GM23338 (cell line): ENCODE results near the gene SCAF8.

Experiments used
- EZH2phosphoT487 ChIP-seq: fragments of 200-600 bp; sonication (generic); IDR thresholded peaks from one replicate; pipeline ENCODE4 v1.8.1; 2018; ENCODE audit warnings: antibody characterized with exemption; ENCODE audit not compliant: unreplicated experiment
- POLR2AphosphoS5 ChIP-seq: IDR thresholded peaks from 2 replicates; pipeline ENCODE4 v1.6.1; 2016; ENCODE audit warnings: antibody characterized with exemption, low read depth
- TF ChIP-seq, protein P1 (sequence below), 2 experiments: fragments of 200-600 bp in 1 of 2; sonication (generic) in 1 of 2; conservative IDR thresholded peaks; 2 replicates each; pipeline versions ENCODE4 v1.5.1 to v1.6.1; 2016 to 2017; ENCODE audit warnings: antibody characterized with exemption in 2 of 2, low read depth in 2 of 2, mild to moderate bottlenecking in 2 of 2, moderate library complexity in 1 of 2
- TF ChIP-seq, protein P2 (sequence below): IDR thresholded peaks from 2 replicates; pipeline ENCODE4 v1.6.1; 2016; ENCODE audit warnings: antibody characterized with exemption
- TF ChIP-seq, protein P3 (sequence below): IDR thresholded peaks from one replicate; pipeline ENCODE4 v1.6.1; 2018; ENCODE audit warnings: antibody characterized with exemption; ENCODE audit not compliant: unreplicated experiment

GRCh38 chr6:154861825-154862224 is 128.6 kb downstream of the SCAF8 start:
- TF ChIP-seq, protein P1, sequence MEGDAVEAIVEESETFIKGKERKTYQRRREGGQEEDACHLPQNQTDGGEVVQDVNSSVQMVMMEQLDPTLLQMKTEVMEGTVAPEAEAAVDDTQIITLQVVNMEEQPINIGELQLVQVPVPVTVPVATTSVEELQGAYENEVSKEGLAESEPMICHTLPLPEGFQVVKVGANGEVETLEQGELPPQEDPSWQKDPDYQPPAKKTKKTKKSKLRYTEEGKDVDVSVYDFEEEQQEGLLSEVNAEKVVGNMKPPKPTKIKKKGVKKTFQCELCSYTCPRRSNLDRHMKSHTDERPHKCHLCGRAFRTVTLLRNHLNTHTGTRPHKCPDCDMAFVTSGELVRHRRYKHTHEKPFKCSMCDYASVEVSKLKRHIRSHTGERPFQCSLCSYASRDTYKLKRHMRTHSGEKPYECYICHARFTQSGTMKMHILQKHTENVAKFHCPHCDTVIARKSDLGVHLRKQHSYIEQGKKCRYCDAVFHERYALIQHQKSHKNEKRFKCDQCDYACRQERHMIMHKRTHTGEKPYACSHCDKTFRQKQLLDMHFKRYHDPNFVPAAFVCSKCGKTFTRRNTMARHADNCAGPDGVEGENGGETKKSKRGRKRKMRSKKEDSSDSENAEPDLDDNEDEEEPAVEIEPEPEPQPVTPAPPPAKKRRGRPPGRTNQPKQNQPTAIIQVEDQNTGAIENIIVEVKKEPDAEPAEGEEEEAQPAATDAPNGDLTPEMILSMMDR (conservative IDR thresholded peaks at IDR 0.05; ENCODE audit: low read depth in 2 of 2), result no peak
- TF ChIP-seq POLR2AphosphoS5 (no peak), EZH2phosphoT487 (no peak)
- TF ChIP-seq, protein P2, sequence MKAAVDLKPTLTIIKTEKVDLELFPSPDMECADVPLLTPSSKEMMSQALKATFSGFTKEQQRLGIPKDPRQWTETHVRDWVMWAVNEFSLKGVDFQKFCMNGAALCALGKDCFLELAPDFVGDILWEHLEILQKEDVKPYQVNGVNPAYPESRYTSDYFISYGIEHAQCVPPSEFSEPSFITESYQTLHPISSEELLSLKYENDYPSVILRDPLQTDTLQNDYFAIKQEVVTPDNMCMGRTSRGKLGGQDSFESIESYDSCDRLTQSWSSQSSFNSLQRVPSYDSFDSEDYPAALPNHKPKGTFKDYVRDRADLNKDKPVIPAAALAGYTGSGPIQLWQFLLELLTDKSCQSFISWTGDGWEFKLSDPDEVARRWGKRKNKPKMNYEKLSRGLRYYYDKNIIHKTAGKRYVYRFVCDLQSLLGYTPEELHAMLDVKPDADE, result no peak
- TF ChIP-seq, protein P3, sequence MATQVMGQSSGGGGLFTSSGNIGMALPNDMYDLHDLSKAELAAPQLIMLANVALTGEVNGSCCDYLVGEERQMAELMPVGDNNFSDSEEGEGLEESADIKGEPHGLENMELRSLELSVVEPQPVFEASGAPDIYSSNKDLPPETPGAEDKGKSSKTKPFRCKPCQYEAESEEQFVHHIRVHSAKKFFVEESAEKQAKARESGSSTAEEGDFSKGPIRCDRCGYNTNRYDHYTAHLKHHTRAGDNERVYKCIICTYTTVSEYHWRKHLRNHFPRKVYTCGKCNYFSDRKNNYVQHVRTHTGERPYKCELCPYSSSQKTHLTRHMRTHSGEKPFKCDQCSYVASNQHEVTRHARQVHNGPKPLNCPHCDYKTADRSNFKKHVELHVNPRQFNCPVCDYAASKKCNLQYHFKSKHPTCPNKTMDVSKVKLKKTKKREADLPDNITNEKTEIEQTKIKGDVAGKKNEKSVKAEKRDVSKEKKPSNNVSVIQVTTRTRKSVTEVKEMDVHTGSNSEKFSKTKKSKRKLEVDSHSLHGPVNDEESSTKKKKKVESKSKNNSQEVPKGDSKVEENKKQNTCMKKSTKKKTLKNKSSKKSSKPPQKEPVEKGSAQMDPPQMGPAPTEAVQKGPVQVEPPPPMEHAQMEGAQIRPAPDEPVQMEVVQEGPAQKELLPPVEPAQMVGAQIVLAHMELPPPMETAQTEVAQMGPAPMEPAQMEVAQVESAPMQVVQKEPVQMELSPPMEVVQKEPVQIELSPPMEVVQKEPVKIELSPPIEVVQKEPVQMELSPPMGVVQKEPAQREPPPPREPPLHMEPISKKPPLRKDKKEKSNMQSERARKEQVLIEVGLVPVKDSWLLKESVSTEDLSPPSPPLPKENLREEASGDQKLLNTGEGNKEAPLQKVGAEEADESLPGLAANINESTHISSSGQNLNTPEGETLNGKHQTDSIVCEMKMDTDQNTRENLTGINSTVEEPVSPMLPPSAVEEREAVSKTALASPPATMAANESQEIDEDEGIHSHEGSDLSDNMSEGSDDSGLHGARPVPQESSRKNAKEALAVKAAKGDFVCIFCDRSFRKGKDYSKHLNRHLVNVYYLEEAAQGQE, result no peak
